ENCODE measurements around the gene CDK2.

The CDK2 gene

DNA sequence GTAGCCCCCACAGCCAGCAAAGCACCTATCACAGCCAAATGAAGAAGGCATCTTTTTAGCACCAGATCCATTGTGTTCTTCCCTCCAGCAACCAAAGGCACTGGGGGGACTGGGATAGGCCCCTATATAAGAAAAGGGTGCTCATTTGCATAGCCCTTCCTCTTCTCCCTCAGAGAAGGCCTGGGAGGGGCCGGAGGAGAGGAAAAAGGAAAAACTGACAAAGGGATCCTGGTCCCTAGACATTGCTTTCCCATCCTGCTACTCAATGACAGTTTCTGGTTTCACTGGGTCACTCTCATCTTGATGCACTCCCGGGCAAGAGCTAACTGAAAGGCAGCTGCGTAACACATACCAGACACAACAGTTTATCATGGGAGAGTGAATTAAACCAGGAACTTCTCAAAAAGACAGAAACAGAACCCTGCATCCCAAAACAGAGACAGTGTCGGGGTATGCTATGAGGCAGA lies 656 bp upstream of the CDK2 start, which contains the start of gene PMEL:
PMEL (minus strand) TSS at position 102 of the 467 bp plus-strand sequence; CDS start at position 71, 31 bp downstream.
- peaks cover 34% of the 10 kb centered on the region for H3K4me1 ChIP-seq (ENCODE audit: control insufficient read depth, insufficient read depth, low read length, unreplicated experiment)
- peaks cover 10% of the 10 kb centered on the region; the same call in 1 of the 2 replicates for H3K36me3 ChIP-seq (ENCODE audit: insufficient read depth, low read length)
- H3K79me2 ChIP-seq (ENCODE audit: control insufficient read depth, insufficient read depth, low read length, unreplicated experiment) = peaks cover 36% of the 10 kb centered on the region
- peak within 1 kb of the TSS; percentile 69 for H2AFZ ChIP-seq (ENCODE audit: low read length, unreplicated experiment)
- H3K4me3 ChIP-seq (ENCODE audit: low read depth, low read length) = peak within 1 kb of the TSS; percentile 90
- H3K27me3 ChIP-seq (ENCODE audit: insufficient read depth, low read length) = no peaks in the 10 kb centered on the region
- peak within 1 kb of the TSS; percentile 98 for H3K27ac ChIP-seq (ENCODE audit: low read depth, low read length)

- H3K4me3 ChIP-seq (ENCODE audit: low read depth, low read length) = no peak overlapping the region
- H3K36me3 ChIP-seq (ENCODE audit: insufficient read depth, low read length) = peaks cover 18% of the 10 kb centered on the region; the same call in 1 of the 2 replicates
- peak overlapping the region; percentile 98 for H3K27ac ChIP-seq (ENCODE audit: low read depth, low read length)
- no peaks in the 10 kb centered on the region for H3K27me3 ChIP-seq (ENCODE audit: insufficient read depth, low read length)
- peaks cover 53% of the 10 kb centered on the region for H3K4me1 ChIP-seq (ENCODE audit: control insufficient read depth, insufficient read depth, low read length, unreplicated experiment)
- no peak overlapping the region for H2AFZ ChIP-seq (ENCODE audit: low read length, unreplicated experiment)
- H3K79me2 ChIP-seq (ENCODE audit: control insufficient read depth, insufficient read depth, low read length, unreplicated experiment) = peaks cover 40% of the 10 kb centered on the region
Measured at GRCh38 chr12:55969356-55969755, 2.7 kb downstream of the CDK2 start.

GRCh38 chr12:55970775-55971174 lies 4.1 kb downstream of the CDK2 start:
- Histone ChIP-seq H3K4me1 (ENCODE audit: control insufficient read depth, insufficient read depth, low read length, unreplicated experiment) (peaks cover 59% of the 10 kb centered on the region), H2AFZ (ENCODE audit: low read length, unreplicated experiment) (no peak overlapping the region), H3K4me3 (ENCODE audit: low read depth, low read length) (peak overlapping the region; percentile 80), H3K27ac (ENCODE audit: low read depth, low read length) (peak overlapping the region; percentile 98), H3K36me3 (ENCODE audit: insufficient read depth, low read length) (peaks cover 18% of the 10 kb centered on the region; the same call in 1 of the 2 replicates), H3K27me3 (ENCODE audit: insufficient read depth, low read length) (no peaks in the 10 kb centered on the region), H3K79me2 (ENCODE audit: control insufficient read depth, insufficient read depth, low read length, unreplicated experiment) (peaks cover 52% of the 10 kb centered on the region)

DNA sequence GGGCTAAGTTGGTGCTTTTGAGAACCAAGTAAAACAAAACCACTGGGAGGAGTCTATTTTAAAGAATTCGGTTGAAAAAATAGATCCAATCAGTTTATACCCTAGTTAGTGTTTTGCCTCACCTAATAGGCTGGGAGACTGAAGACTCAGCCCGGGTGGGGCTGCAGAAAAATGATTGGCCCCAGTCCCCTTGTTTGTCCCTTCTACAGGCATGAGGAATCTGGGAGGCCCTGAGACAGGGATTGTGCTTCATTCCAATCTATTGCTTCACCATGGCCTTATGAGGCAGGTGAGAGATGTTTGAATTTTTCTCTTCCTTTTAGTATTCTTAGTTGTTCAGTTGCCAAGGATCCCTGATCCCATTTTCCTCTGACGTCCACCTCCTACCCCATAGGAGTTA lies 5.4 kb downstream of the CDK2 start:
- Histone ChIP-seq H3K4me3 (ENCODE audit: low read depth, low read length) (peak overlapping the region; percentile 80), H3K27me3 (ENCODE audit: insufficient read depth, low read length) (no peaks in the 10 kb centered on the region), H3K4me1 (ENCODE audit: control insufficient read depth, insufficient read depth, low read length, unreplicated experiment) (peaks cover 59% of the 10 kb centered on the region), H3K36me3 (ENCODE audit: insufficient read depth, low read length) (peaks cover 18% of the 10 kb centered on the region; the same call in 1 of the 2 replicates), H3K79me2 (ENCODE audit: control insufficient read depth, insufficient read depth, low read length, unreplicated experiment) (peaks cover 60% of the 10 kb centered on the region), H3K27ac (ENCODE audit: low read depth, low read length) (peak overlapping the region; percentile 98), H2AFZ (ENCODE audit: low read length, unreplicated experiment) (no peak overlapping the region)

DNA sequence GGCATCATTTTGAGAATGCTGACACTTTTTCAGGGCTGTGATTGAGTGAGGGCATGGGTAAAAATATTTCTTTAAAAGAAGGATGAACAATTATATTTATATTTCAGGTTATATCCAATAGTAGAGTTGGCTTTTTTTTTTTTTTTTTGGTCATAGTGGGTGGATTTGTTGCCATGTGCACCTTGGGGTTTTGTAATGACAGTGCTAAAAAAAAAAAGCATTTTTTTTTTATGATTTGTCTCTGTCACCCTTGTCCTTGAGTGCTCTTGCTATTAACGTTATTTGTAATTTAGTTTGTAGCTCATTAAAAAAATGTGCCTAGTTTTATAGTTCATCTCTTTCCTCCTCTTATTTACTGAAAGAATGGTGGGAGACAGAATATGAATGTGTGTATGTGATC lies 5.8 kb downstream of the CDK2 start:
- peak overlapping the region; percentile 80 for H3K4me3 ChIP-seq (ENCODE audit: low read depth, low read length)
- no peak overlapping the region for H2AFZ ChIP-seq (ENCODE audit: low read length, unreplicated experiment)
- peaks cover 18% of the 10 kb centered on the region; the same call in 1 of the 2 replicates for H3K36me3 ChIP-seq (ENCODE audit: insufficient read depth, low read length)
- H3K79me2 ChIP-seq (ENCODE audit: control insufficient read depth, insufficient read depth, low read length, unreplicated experiment) = peaks cover 60% of the 10 kb centered on the region
- H3K4me1 ChIP-seq (ENCODE audit: control insufficient read depth, insufficient read depth, low read length, unreplicated experiment) = peaks cover 59% of the 10 kb centered on the region
- peak overlapping the region; percentile 98 for H3K27ac ChIP-seq (ENCODE audit: low read depth, low read length)
- H3K27me3 ChIP-seq (ENCODE audit: insufficient read depth, low read length) = no peaks in the 10 kb centered on the region

- H3K27ac ChIP-seq (ENCODE audit: low read depth, low read length) = peak overlapping the region; percentile 98
- H3K79me2 ChIP-seq (ENCODE audit: control insufficient read depth, insufficient read depth, low read length, unreplicated experiment) = peaks cover 60% of the 10 kb centered on the region
- H3K27me3 ChIP-seq (ENCODE audit: insufficient read depth, low read length) = no peaks in the 10 kb centered on the region
- peaks cover 54% of the 10 kb centered on the region for H3K4me1 ChIP-seq (ENCODE audit: control insufficient read depth, insufficient read depth, low read length, unreplicated experiment)
- peak overlapping the region; percentile 80 for H3K4me3 ChIP-seq (ENCODE audit: low read depth, low read length)
- peaks cover 18% of the 10 kb centered on the region; the same call in 1 of the 2 replicates for H3K36me3 ChIP-seq (ENCODE audit: insufficient read depth, low read length)
- H2AFZ ChIP-seq (ENCODE audit: low read length, unreplicated experiment) = no peak overlapping the region
Measured at GRCh38 chr12:55972911-55973598, 6.4 kb downstream of the CDK2 start.

GRCh38 chr12:55973599-55974307 lies 7.1 kb downstream of the CDK2 start, which contains the start of gene RAB5B:
RAB5B (plus strand) TSS chr12:55974078; CDS start chr12:55986961, 12,883 bp downstream.
- Histone ChIP-seq H3K36me3 (ENCODE audit: insufficient read depth, low read length) (peaks cover 14% of the 10 kb centered on the region; the same call in 1 of the 2 replicates), H3K27me3 (ENCODE audit: insufficient read depth, low read length) (no peaks in the 10 kb centered on the region), H3K4me3 (ENCODE audit: low read depth, low read length) (peak within 1 kb of the TSS; percentile 93), H3K4me1 (ENCODE audit: control insufficient read depth, insufficient read depth, low read length, unreplicated experiment) (peaks cover 47% of the 10 kb centered on the region), H2AFZ (ENCODE audit: low read length, unreplicated experiment) (peak within 1 kb of the TSS; percentile 31), H3K27ac (ENCODE audit: low read depth, low read length) (peak within 1 kb of the TSS; percentile 98), H3K79me2 (ENCODE audit: control insufficient read depth, insufficient read depth, low read length, unreplicated experiment) (peaks cover 53% of the 10 kb centered on the region)

- Histone ChIP-seq H3K27me3 (ENCODE audit: insufficient read depth, low read length) (no peaks in the 10 kb centered on the region), H3K36me3 (ENCODE audit: insufficient read depth, low read length) (peaks cover 14% of the 10 kb centered on the region; the same call in 1 of the 2 replicates), H2AFZ (ENCODE audit: low read length, unreplicated experiment) (peak overlapping the region; percentile 31), H3K27ac (ENCODE audit: low read depth, low read length) (peak overlapping the region; percentile 78), H3K4me3 (ENCODE audit: low read depth, low read length) (peak overlapping the region; percentile 93), H3K79me2 (ENCODE audit: control insufficient read depth, insufficient read depth, low read length, unreplicated experiment) (peaks cover 54% of the 10 kb centered on the region), H3K4me1 (ENCODE audit: control insufficient read depth, insufficient read depth, low read length, unreplicated experiment) (peaks cover 42% of the 10 kb centered on the region)
Measured at GRCh38 chr12:55974308-55974730, 7.7 kb downstream of the CDK2 start.

GRCh38 chr12:55978393-55978792 lies 11.8 kb downstream of the CDK2 start:
- no peak overlapping the region for H3K4me3 ChIP-seq (ENCODE audit: low read depth, low read length)
- peaks cover 56% of the 10 kb centered on the region for H3K79me2 ChIP-seq (ENCODE audit: control insufficient read depth, insufficient read depth, low read length, unreplicated experiment)
- H3K27ac ChIP-seq (ENCODE audit: low read depth, low read length) = no peak overlapping the region
- peaks cover 9% of the 10 kb centered on the region; the same call in 1 of the 2 replicates for H3K36me3 ChIP-seq (ENCODE audit: insufficient read depth, low read length)
- H2AFZ ChIP-seq (ENCODE audit: low read length, unreplicated experiment) = no peak overlapping the region
- H3K27me3 ChIP-seq (ENCODE audit: insufficient read depth, low read length) = no peaks in the 10 kb centered on the region
- H3K4me1 ChIP-seq (ENCODE audit: control insufficient read depth, insufficient read depth, low read length, unreplicated experiment) = peaks cover 17% of the 10 kb centered on the region

DNA sequence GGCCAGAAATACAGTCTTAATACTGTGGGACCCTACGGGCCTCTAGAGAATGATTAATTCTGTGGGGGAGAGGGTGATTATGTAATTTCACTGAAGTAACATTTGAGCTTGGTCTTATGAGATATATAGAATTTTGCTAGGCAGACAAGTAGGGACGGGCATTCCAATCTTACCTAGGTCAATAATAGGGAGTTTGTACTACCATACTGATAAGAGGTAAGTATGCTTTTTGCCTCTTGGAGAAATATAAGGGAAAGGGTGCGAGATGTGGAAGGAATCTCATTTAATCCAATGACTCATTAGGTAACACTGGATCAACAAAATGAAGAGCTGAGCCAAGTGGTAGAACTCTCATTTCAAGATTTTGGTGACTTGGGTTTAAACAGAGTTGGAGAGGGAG lies 12.4 kb downstream of the CDK2 start:
- Histone ChIP-seq H3K79me2 (ENCODE audit: control insufficient read depth, insufficient read depth, low read length, unreplicated experiment) (peaks cover 54% of the 10 kb centered on the region), H2AFZ (ENCODE audit: low read length, unreplicated experiment) (no peak overlapping the region), H3K4me1 (ENCODE audit: control insufficient read depth, insufficient read depth, low read length, unreplicated experiment) (peaks cover 17% of the 10 kb centered on the region), H3K27me3 (ENCODE audit: insufficient read depth, low read length) (no peaks in the 10 kb centered on the region), H3K4me3 (ENCODE audit: low read depth, low read length) (no peak overlapping the region), H3K27ac (ENCODE audit: low read depth, low read length) (no peak overlapping the region), H3K36me3 (ENCODE audit: insufficient read depth, low read length) (peaks cover 9% of the 10 kb centered on the region; the same call in 1 of the 2 replicates)

Measured in ACC112 (cell line).